ENCODE data around the gene UQCRHL.

UQCRHL gene

GRCh38 chr1:15758953-15759661 lies 48.3 kb downstream of the UQCRHL start:
- DNase-seq (ENCODE audit: low read depth in 2 of 2) = no peak

- no peak for DNase-seq (ENCODE audit: low read depth in 2 of 2)
These were observed 49.0 kb downstream of the UQCRHL start, which contains the start of gene FBLIM1 for GRCh38 chr1:15758343-15758931. FBLIM1 (plus strand) TSS chr1:15758795; CDS start chr1:15764984, 6,189 bp downstream.

- DNase-seq (ENCODE audit: low read depth in 2 of 2) = no peak
These were observed 49.7 kb downstream of the UQCRHL start for GRCh38 chr1:15757575-15758342.

Data from stimulated activated CD4-positive, alpha-beta T cell treated with anti-CD3 and anti-CD28 coated beads, Interleukin-4, amount 100 ng/mL, for 48 hours (primary cell).